ENCODE measurements around the gene ERC2. TPM values are rescaled to one million over a fixed set of nuclear protein-coding genes. Genes with fewer than 3 reads are reported as not detected.

Gene ERC2
- total RNA-seq, 1 donor from 2014 or later = 7.4 TPM

DNA sequence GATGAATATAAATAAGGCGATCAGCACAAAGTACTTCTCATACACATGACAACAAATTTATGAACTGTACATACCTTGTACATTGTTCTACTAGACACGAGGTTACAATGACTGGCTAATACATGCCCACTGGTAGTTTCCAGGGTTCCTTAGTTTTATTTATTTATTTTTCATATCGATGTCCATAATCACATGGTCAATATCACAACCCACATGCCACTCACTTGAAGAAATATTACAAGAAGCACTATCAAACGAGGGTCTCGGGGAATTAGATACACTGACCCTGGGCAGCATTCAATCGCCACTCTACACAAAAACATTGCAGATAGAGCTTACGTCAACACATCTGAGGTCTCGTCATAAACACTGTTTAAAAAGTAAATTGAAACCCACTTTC lies 959.9 kb downstream of the ERC2 start:
- no peak overlapping the region for H3K27ac Mint-ChIP-seq (ENCODE audit: unreplicated experiment)
- Histone ChIP-seq H3K27me3 (ENCODE audit: insufficient read depth, low read length) (no peaks in the 10 kb centered on the region), H3K4me3 (ENCODE audit: insufficient read depth, low read depth, low read length) (no peak overlapping the region), H3K9ac (ENCODE audit: low read length) (no peak overlapping the region), H4K20me1 (ENCODE audit: insufficient read depth, low read length) (no peaks in the 10 kb centered on the region), H3K27ac (ENCODE audit: low read depth, low read length) (no peak overlapping the region), H3K4me1 (ENCODE audit: insufficient read depth, low read length) (peaks cover 17% of the 10 kb centered on the region), H3K4me2 (ENCODE audit: low read length) (no peak overlapping the region), H3K36me3 (ENCODE audit: insufficient read depth, low read length) (no peaks in the 10 kb centered on the region), H2AFZ (ENCODE audit: low read depth, low read length) (no peak overlapping the region), H3K9me3 (ENCODE audit: insufficient read depth, low read depth, low read length) (no peaks in the 10 kb centered on the region), H3K79me2 (ENCODE audit: insufficient read depth, low read length) (no peaks in the 10 kb centered on the region)
- peaks cover 19% of the 10 kb centered on the region for H3K4me1 Mint-ChIP-seq (ENCODE audit: low read depth, unreplicated experiment)
- no peaks in the 10 kb centered on the region for H3K9me3 Mint-ChIP-seq (ENCODE audit: unreplicated experiment)
- peaks cover 6% of the 10 kb centered on the region for H3K27me3 Mint-ChIP-seq (ENCODE audit: low read depth, unreplicated experiment)
- FAIRE-seq (no peak), DNase-seq (ENCODE audit: low read depth) (no peak)
- TF ChIP-seq, protein P1, sequence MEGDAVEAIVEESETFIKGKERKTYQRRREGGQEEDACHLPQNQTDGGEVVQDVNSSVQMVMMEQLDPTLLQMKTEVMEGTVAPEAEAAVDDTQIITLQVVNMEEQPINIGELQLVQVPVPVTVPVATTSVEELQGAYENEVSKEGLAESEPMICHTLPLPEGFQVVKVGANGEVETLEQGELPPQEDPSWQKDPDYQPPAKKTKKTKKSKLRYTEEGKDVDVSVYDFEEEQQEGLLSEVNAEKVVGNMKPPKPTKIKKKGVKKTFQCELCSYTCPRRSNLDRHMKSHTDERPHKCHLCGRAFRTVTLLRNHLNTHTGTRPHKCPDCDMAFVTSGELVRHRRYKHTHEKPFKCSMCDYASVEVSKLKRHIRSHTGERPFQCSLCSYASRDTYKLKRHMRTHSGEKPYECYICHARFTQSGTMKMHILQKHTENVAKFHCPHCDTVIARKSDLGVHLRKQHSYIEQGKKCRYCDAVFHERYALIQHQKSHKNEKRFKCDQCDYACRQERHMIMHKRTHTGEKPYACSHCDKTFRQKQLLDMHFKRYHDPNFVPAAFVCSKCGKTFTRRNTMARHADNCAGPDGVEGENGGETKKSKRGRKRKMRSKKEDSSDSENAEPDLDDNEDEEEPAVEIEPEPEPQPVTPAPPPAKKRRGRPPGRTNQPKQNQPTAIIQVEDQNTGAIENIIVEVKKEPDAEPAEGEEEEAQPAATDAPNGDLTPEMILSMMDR (IDR thresholded peaks at IDR 0.05; ENCODE audit: insufficient read depth, low read depth, low read length) = no peak
- no peak for TF ChIP-seq EZH2 (IDR thresholded peaks at IDR 0.05; ENCODE audit: insufficient read depth, low read length)
- H3K4me3 Mint-ChIP-seq (ENCODE audit: unreplicated experiment) = no peak overlapping the region
- no peaks in the 10 kb centered on the region for H3K36me3 Mint-ChIP-seq (ENCODE audit: low read depth, unreplicated experiment)

DNA sequence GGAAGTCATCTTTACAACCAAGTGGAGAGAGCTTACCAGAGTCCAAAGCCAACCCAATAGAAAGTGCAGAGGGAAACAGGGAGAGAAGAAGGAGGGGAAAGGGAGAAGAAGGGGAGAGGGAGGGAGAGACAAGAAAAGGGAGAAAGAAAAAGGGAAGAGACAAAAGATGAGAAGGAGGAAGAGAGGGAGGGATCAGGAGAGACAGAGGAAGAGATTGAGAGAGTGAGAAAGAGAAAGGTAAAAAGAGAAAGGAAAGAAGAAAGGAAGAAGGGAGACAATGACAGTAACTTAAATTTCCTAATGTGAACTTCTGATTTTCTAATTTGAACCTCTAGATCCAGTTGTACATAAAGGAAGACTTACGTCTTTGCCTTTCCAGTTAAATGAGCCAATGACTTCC lies 960.5 kb downstream of the ERC2 start:
- H3K27ac Mint-ChIP-seq (ENCODE audit: unreplicated experiment) = no peak overlapping the region
- H3K9ac ChIP-seq (ENCODE audit: low read length) = no peak overlapping the region
- no peaks in the 10 kb centered on the region for H3K36me3 ChIP-seq (ENCODE audit: insufficient read depth, low read length)
- DNase-seq (ENCODE audit: low read depth) (no peak), FAIRE-seq (no peak)
- no peak overlapping the region for H3K4me3 ChIP-seq (ENCODE audit: insufficient read depth, low read depth, low read length)
- H3K4me1 ChIP-seq (ENCODE audit: insufficient read depth, low read length) = peaks cover 13% of the 10 kb centered on the region
- no peaks in the 10 kb centered on the region for H3K9me3 Mint-ChIP-seq (ENCODE audit: unreplicated experiment)
- TF ChIP-seq, protein P1 (IDR thresholded peaks at IDR 0.05; ENCODE audit: insufficient read depth, low read depth, low read length) = no peak
- no peak for TF ChIP-seq EZH2 (IDR thresholded peaks at IDR 0.05; ENCODE audit: insufficient read depth, low read length)
- no peak overlapping the region for H2AFZ ChIP-seq (ENCODE audit: low read depth, low read length)
- H3K27me3 Mint-ChIP-seq (ENCODE audit: low read depth, unreplicated experiment) = peaks cover 6% of the 10 kb centered on the region
- H3K79me2 ChIP-seq (ENCODE audit: insufficient read depth, low read length) = no peaks in the 10 kb centered on the region
- H3K4me2 ChIP-seq (ENCODE audit: low read length) = no peak overlapping the region
- no peaks in the 10 kb centered on the region for H3K27me3 ChIP-seq (ENCODE audit: insufficient read depth, low read length)
- H3K36me3 Mint-ChIP-seq (ENCODE audit: low read depth, unreplicated experiment) = no peaks in the 10 kb centered on the region
- H3K4me3 Mint-ChIP-seq (ENCODE audit: unreplicated experiment) = no peak overlapping the region
- H4K20me1 ChIP-seq (ENCODE audit: insufficient read depth, low read length) = no peaks in the 10 kb centered on the region
- H3K27ac ChIP-seq (ENCODE audit: low read depth, low read length) = no peak overlapping the region
- H3K4me1 Mint-ChIP-seq (ENCODE audit: low read depth, unreplicated experiment) = peaks cover 14% of the 10 kb centered on the region
- H3K9me3 ChIP-seq (ENCODE audit: insufficient read depth, low read depth, low read length) = no peaks in the 10 kb centered on the region

DNA sequence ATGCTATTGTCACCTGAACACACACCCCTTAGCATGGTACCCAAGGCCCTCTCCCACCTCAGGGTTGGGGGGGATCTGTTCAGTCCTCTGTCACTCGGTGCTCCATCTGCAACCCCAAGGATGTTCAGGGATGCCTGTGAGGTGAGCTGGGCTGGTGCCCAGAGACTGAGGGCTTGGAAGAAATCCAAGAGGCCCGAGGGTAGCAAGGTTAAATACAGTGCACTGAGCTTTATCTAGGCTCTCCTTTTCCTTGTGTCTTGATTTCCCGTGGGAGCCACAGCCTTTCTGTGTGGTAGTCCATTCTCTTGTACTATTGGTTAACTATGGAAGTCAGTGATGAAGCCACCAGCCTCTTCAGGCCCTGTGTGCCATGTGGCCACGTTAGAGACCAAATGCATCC lies 962.5 kb downstream of the ERC2 start:
- peaks cover 17% of the 10 kb centered on the region for H3K4me1 Mint-ChIP-seq (ENCODE audit: low read depth, unreplicated experiment)
- no peak overlapping the region for H3K4me2 ChIP-seq (ENCODE audit: low read length)
- no peak overlapping the region for H3K27ac ChIP-seq (ENCODE audit: low read depth, low read length)
- peaks cover 20% of the 10 kb centered on the region for H3K4me1 ChIP-seq (ENCODE audit: insufficient read depth, low read length)
- no peaks in the 10 kb centered on the region for H3K9me3 ChIP-seq (ENCODE audit: insufficient read depth, low read depth, low read length)
- H3K79me2 ChIP-seq (ENCODE audit: insufficient read depth, low read length) = no peaks in the 10 kb centered on the region
- no peak for TF ChIP-seq EZH2 (IDR thresholded peaks at IDR 0.05; ENCODE audit: insufficient read depth, low read length)
- TF ChIP-seq, protein P1 (IDR thresholded peaks at IDR 0.05; ENCODE audit: insufficient read depth, low read depth, low read length) = no peak
- no peak overlapping the region for H2AFZ ChIP-seq (ENCODE audit: low read depth, low read length)
- H3K36me3 Mint-ChIP-seq (ENCODE audit: low read depth, unreplicated experiment) = no peaks in the 10 kb centered on the region
- FAIRE-seq = no peak
- DNase-seq (ENCODE audit: low read depth) = no peak
- H3K9ac ChIP-seq (ENCODE audit: low read length) = no peak overlapping the region
- no peaks in the 10 kb centered on the region for H3K9me3 Mint-ChIP-seq (ENCODE audit: unreplicated experiment)
- H3K27ac Mint-ChIP-seq (ENCODE audit: unreplicated experiment) = no peak overlapping the region
- no peaks in the 10 kb centered on the region for H3K27me3 ChIP-seq (ENCODE audit: insufficient read depth, low read length)
- H3K36me3 ChIP-seq (ENCODE audit: insufficient read depth, low read length) = no peaks in the 10 kb centered on the region
- no peak overlapping the region for H3K4me3 ChIP-seq (ENCODE audit: insufficient read depth, low read depth, low read length)
- H3K4me3 Mint-ChIP-seq (ENCODE audit: unreplicated experiment) = no peak overlapping the region
- no peaks in the 10 kb centered on the region for H4K20me1 ChIP-seq (ENCODE audit: insufficient read depth, low read length)
- H3K27me3 Mint-ChIP-seq (ENCODE audit: low read depth, unreplicated experiment) = peaks cover 6% of the 10 kb centered on the region

Measured in astrocyte (in vitro differentiated cells and primary cell).